Measurements from ENCODE around the gene SPATA45.
"Not testable (repeated sequence)": the region's sequence is repeated elsewhere in the genome, so short reads cannot be mapped to it uniquely, and the experiment has no call there.

Gene SPATA45

DNA sequence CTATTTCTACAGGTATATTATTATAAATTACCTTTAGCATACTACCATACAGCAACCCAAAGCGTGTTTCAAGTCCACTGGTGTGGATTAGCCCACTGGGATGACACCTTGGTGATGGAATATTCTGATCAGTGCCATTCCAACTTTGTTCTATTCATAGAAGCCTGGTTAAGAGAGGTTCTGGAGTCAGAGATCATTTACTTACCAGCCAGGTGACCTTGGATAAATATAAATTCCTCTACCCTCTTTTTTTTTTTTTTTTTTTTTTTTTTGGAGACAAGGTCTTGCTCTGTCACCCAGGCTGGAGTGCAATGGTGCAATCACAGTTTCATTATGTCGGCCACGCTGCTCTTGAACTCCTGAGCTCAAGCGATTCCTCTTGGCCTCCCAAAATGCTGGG, at the start of gene SPATA45:
Gene SPATA45 (minus strand): TSS at position 101 of the 400 bp plus-strand sequence. CDS start 11,500 bp downstream, outside the sequence.
- DNase-seq: no peak

DNA sequence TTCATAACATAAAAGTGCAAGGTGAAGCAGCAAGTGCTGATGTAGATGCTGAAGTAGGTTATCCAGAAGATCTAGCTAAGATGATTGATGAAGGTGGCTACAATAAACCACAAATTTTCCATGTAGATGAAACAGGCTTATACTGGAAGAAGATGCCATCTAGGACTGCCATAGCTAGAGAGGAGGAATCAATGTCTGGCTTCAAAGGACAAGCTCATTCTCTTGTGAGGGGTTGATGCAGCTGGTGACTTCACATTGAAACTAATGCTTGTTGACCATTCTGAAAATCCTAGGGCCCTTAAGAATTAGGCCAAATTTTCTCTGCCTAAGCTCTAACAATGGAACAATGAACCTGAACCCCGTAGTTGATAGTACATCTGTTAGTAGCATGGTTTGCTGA, 44.7 kb upstream of the SPATA45 start:
- DNase-seq: no peak

DNA sequence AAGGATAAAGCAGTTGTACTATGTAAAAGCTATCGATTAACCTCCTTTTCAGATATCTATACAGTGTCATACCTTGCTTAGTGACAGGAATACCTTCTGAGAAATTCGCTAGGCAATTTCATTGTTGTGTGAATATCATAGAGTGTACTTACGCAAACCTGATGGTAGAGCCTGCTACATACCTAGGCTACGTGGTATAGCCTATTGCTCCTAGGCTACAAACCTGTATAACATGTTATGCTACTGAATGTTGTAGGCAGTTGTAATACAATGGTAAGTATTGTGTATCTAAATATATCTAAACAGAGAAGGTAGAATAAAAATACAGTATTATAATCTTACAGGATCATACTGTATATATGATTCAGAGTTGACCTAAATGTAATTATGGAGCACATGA, 37.1 kb upstream of the SPATA45 start:
- no peak for DNase-seq

GRCh38 chr1:212879947-212880690, 32.7 kb upstream of the SPATA45 start:
- no peak for DNase-seq

DNA sequence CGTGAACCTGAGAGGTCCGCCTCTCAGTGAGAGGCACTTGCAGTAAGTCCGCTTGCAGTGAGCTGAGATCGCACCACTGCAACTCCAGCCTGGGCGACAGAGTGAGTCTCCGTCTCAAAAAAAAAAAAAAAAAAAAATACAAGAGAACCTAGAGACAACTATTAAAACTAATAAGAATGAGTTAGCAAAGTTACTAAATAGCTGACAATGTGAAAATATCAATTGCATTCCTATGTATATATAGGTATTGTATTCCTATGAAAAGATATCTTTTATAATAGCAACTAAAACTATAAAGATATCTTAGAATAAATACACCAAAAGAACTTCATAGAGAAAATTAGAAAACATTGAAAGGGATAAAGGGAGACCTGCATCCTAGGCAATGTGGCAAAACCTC, 31.0 kb upstream of the SPATA45 start:
- DNase-seq: no peak

- DNase-seq: no peak
Measured at GRCh38 chr1:212873518-212873917, 26.1 kb upstream of the SPATA45 start.

GRCh38 chr1:212871976-212872375, 24.5 kb upstream of the SPATA45 start:
- DNase-seq: no peak

DNA sequence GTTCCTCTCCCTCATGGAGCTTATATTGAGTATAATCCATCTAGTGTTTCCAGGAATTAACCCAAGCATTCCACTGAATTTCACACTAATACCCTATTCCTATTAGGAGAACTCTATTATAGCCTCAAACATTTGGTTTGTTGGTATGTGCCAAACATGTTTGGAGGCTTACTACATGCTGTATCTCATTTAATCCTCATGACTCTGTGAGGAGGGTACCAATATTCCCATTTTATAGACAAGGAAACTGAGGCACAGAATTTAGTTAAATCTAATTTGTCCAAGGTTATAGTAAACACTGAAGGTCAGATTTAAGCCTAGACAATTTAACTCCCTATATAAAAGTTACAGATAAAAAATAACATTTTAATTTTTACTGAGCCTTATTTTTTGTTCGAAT, 19.7 kb upstream of the SPATA45 start:
- DNase-seq: no peak

DNA sequence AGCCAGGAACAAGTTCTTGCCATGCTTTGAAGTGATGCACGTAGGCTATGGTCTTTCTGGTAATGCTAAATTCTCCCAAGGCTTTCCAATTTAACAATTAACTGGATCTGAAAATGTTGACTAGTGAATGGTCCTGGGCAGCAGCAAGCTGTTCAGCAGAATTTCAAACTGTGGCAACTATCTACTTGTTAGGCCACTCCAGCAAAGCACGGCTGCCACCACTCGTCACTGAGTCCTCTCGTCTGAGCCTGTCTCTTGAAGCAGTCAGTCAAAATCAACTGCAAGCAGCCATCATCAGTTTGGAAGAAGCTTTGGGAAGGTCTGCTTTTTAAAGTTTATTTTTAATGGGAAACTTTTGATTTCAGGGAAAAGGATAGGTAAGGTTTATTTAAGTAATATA, 16.8 kb upstream of the SPATA45 start:
- DNase-seq: no peak

DNA sequence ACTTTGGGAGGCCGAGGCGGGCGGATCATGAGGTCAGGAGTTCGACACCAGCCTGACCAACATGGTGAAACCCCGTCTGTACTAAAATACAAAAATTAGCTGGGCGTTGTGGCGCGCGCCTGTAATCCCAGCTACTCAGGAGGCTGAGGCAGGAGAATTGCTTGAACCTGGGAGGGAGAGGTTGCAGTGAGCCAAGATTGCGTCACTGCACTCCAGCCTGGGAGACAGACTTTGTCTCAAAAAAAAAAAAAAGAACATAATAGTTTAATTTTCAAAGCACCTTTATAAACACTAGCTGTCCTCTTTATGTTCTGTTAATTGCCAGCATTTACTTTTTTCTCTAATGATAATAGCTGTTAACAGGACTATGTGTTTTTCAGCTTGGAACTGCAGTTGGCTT, 15.9 kb upstream of the SPATA45 start:
- DNase-seq: not testable (repeated sequence)

- DNase-seq: no peak
Measured at GRCh38 chr1:212862111-212862690, 14.8 kb upstream of the SPATA45 start.

- peak; percentile 51 for DNase-seq
Measured at GRCh38 chr1:212860713-212861581, 13.5 kb upstream of the SPATA45 start.

DNA sequence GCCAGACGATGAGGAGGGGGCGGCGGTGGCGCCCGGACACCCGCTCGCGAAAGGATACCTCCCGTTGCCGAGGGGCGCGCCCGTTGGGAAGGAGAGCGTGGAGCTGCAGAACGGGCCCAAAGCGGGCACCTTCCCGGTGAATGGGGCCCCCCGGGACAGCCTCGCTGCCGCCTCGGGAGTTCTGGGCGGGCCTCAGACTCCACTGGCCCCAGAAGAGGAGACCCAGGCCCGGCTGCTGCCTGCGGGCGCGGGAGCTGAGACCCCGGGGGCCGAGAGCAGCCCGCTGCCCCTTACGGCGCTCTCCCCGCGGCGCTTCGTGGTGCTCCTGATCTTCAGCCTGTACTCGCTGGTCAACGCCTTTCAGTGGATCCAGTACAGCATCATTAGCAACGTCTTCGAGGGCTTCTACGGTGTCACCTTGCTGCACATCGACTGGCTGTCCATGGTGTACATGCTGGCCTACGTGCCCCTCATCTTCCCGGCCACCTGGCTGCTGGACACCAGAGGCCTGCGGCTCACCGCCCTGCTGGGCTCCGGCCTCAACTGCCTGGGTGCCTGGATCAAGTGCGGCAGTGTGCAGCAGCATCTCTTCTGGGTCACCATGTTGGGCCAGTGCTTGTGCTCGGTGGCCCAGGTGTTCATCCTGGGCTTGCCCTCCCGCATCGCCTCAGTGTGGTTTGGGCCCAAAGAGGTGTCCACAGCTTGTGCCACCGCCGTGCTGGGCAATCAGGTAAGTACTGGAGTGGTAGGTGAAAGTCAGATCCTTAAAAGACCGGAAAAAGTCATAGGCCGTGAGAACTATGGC, 11.2 kb upstream of the SPATA45 start:
- DNase-seq: peak; percentile 51

DNA sequence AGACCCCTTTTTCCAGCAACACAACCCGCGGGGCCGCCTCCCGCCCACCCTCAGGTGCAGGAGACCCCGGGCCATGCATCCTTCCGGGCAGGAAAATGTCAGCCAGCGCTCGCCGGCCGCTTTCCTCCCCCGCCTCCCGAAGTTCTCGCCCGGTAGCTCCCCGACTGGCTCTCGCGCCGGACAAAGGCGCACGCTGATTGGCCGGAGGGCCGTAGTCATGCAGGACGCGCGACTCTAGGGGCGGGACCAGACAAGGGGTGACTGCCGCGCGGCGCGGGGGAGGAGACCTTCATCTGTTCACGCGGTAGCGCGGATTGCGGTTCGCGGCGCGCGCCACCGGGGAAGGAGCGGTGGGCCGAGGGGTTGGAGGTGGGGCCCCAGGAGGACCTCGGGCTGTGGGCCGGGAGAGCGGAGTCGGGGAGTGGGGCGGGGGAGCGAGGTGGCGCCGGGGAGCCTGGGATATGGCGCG, 10.6 kb upstream of the SPATA45 start, which contains the start of gene FLVCR1:
Gene FLVCR1 (plus strand): TSS at position 284 of the 469 bp plus-strand sequence. CDS start 178 bp downstream, at position 462.
- DNase-seq: peak; percentile 96

GRCh38 chr1:212856755-212857154, 9.3 kb upstream of the SPATA45 start:
- no peak for DNase-seq

GRCh38 chr1:212853658-212854057, 6.2 kb upstream of the SPATA45 start:
- no peak for DNase-seq

- DNase-seq: no peak
Measured at GRCh38 chr1:212852105-212852688, 4.7 kb upstream of the SPATA45 start.

DNA sequence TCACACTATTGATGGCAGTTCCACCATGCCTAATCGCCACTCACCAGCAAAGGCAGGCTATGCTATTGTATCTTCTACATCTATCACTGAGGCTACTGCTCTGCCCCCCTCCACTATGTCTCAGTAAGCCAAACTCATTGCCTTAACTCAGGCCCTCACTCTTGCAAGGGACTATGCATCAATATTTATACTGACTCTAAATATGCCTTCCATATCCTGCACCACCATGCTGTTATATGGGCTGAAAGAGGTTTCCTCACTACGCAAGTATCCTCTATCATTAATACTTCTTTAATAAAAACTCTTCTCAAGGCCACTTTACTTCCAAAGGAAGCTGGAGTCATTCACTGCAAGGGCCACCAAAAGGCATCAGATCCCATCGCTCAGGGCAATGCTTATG, 2.9 kb downstream of the SPATA45 start:
- DNase-seq: not testable (repeated sequence)

- no peak for DNase-seq
Measured at GRCh38 chr1:212838145-212838544, 9.3 kb downstream of the SPATA45 start.

GRCh38 chr1:212833211-212834207, 13.9 kb downstream of the SPATA45 start:
- not testable (repeated sequence) for DNase-seq

GRCh38 chr1:212828395-212828794, 19.1 kb downstream of the SPATA45 start:
- no peak for DNase-seq
